Measurements from ENCODE around the gene VSIG8. TPM values are rescaled to one million over a fixed set of nuclear protein-coding genes. Genes with fewer than 3 reads are reported as not detected.

The VSIG8 gene
- total RNA-seq, 2 donors from 2014 or later = not detected

GRCh38 chr1:159866905-159867663, 4.6 kb upstream of the VSIG8 start:
- no peak overlapping the region for H3K4me3 ChIP-seq (ENCODE audit: low read length)
- H3K4me1 ChIP-seq (ENCODE audit: control insufficient read depth, insufficient read depth, low read length) = peaks cover 11% of the 10 kb centered on the region
- peaks cover 27% of the 10 kb centered on the region for H3K27me3 Mint-ChIP-seq (ENCODE audit: insufficient read depth)
- peaks cover 4% of the 10 kb centered on the region for H3K27me3 ChIP-seq (ENCODE audit: control insufficient read depth, insufficient read depth, low read length, poor library complexity, severe bottlenecking)
- H3K9me3 ChIP-seq (ENCODE audit: control insufficient read depth, low read length) = no peaks in the 10 kb centered on the region
- H3K9ac ChIP-seq (ENCODE audit: extremely low read depth, low read length, poor library complexity, severe bottlenecking) = no peak overlapping the region
- H3K36me3 Mint-ChIP-seq (ENCODE audit: low read depth) = no peaks in the 10 kb centered on the region
- DNase-seq = no peak
- 83 to 90% methylated on average over 9 to 14 of the region's 14 CpGs for WGBS, 2 experiments (ENCODE audit: insufficient coverage in 1 of 2, insufficient read length in 1 of 2)
- no peak overlapping the region for H3K4me3 Mint-ChIP-seq
- H3K27ac ChIP-seq (ENCODE audit: low read depth, low read length) = no peak overlapping the region
- no peaks in the 10 kb centered on the region for H3K36me3 ChIP-seq (ENCODE audit: control insufficient read depth, insufficient read depth, low read length)
- H3K27ac Mint-ChIP-seq = no peak overlapping the region
- TF ChIP-seq CTCF (conservative IDR thresholded peaks at IDR 0.05) = no peak
- H3K9me3 Mint-ChIP-seq = no peaks in the 10 kb centered on the region
- H3K4me1 Mint-ChIP-seq = peaks cover 24% of the 10 kb centered on the region

DNA sequence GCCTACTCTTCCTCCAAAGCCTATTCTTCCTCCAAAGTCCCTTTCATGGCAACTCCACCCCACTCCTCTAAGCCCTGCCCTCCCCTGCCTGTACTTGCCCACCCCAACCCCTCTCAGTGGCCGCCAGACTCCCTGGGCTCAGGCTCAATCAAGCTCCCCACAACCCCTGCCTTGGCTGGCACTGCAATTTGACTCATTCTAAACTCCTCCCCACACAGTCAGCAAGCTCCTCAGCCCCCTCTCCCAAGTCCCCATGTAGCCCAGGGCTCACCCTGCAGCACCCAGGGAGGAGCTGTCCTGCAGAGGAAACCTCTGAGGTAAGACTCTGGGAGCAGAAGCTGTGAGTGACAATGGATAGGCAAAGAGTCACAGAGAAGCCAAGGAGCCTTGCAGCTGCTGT, 3.6 kb upstream of the VSIG8 start:
- no peaks in the 10 kb centered on the region for H3K36me3 Mint-ChIP-seq (ENCODE audit: low read depth)

GRCh38 chr1:159864262-159864661, 1.8 kb upstream of the VSIG8 start:
- H3K4me3 Mint-ChIP-seq = no peak overlapping the region
- H3K27ac Mint-ChIP-seq = no peak overlapping the region
- peaks cover 33% of the 10 kb centered on the region for H3K27me3 Mint-ChIP-seq (ENCODE audit: insufficient read depth)
- peaks cover 17% of the 10 kb centered on the region for H3K4me1 Mint-ChIP-seq
- Histone ChIP-seq H3K9ac (ENCODE audit: extremely low read depth, low read length, poor library complexity, severe bottlenecking) (no peak overlapping the region), H3K27ac (ENCODE audit: low read depth, low read length) (no peak overlapping the region), H3K4me3 (ENCODE audit: low read length) (no peak overlapping the region), H3K9me3 (ENCODE audit: control insufficient read depth, low read length) (no peaks in the 10 kb centered on the region), H3K4me1 (ENCODE audit: control insufficient read depth, insufficient read depth, low read length) (peaks cover 9% of the 10 kb centered on the region), H3K27me3 (ENCODE audit: control insufficient read depth, insufficient read depth, low read length, poor library complexity, severe bottlenecking) (peaks cover 14% of the 10 kb centered on the region), H3K36me3 (ENCODE audit: control insufficient read depth, insufficient read depth, low read length) (no peaks in the 10 kb centered on the region)
- 89 to 93% methylated on average over 2 of the region's 2 CpGs for whole genome bisulfite sequencing, 2 experiments (ENCODE audit: insufficient coverage in 1 of 2, insufficient read length in 1 of 2)
- TF ChIP-seq CTCF (conservative IDR thresholded peaks at IDR 0.05) = no peak
- H3K9me3 Mint-ChIP-seq = no peaks in the 10 kb centered on the region
- no peaks in the 10 kb centered on the region for H3K36me3 Mint-ChIP-seq (ENCODE audit: low read depth)
- DNase-seq = no peak

More for the DNA sequence above, 3.6 kb upstream of the VSIG8 start:
- Mint-ChIP-seq H3K4me1 (peaks cover 24% of the 10 kb centered on the region), H3K4me3 (no peak overlapping the region), H3K9me3 (no peaks in the 10 kb centered on the region), H3K27ac (no peak overlapping the region), H3K27me3 (ENCODE audit: insufficient read depth) (peaks cover 27% of the 10 kb centered on the region)
- Histone ChIP-seq H3K4me1 (ENCODE audit: control insufficient read depth, insufficient read depth, low read length) (peaks cover 11% of the 10 kb centered on the region), H3K27me3 (ENCODE audit: control insufficient read depth, insufficient read depth, low read length, poor library complexity, severe bottlenecking) (peaks cover 9% of the 10 kb centered on the region), H3K27ac (ENCODE audit: low read depth, low read length) (no peak overlapping the region), H3K9me3 (ENCODE audit: control insufficient read depth, low read length) (no peaks in the 10 kb centered on the region), H3K4me3 (ENCODE audit: low read length) (no peak overlapping the region), H3K36me3 (ENCODE audit: control insufficient read depth, insufficient read depth, low read length) (no peaks in the 10 kb centered on the region), H3K9ac (ENCODE audit: extremely low read depth, low read length, poor library complexity, severe bottlenecking) (no peak overlapping the region)
- DNase-seq = no peak
- WGBS, 2 experiments (ENCODE audit: insufficient coverage in 1 of 2, insufficient read length in 1 of 2) = 71% methylated on average over 1 of the region's 1 CpG; no CpG with 5 or more reads in 1 of the 2 experiments
- no peak for TF ChIP-seq CTCF (conservative IDR thresholded peaks at IDR 0.05)
